Measurements from ENCODE around the gene SOD3. TPM values are rescaled to one million over a fixed set of nuclear protein-coding genes. Genes with fewer than 3 reads are reported as not detected.

SOD3 gene
- total and polyA plus RNA-seq, 10 of the 15 experiments (the other 5 are each of a cell fraction or from before 2014, with no cell fraction given), result not detected

DNA sequence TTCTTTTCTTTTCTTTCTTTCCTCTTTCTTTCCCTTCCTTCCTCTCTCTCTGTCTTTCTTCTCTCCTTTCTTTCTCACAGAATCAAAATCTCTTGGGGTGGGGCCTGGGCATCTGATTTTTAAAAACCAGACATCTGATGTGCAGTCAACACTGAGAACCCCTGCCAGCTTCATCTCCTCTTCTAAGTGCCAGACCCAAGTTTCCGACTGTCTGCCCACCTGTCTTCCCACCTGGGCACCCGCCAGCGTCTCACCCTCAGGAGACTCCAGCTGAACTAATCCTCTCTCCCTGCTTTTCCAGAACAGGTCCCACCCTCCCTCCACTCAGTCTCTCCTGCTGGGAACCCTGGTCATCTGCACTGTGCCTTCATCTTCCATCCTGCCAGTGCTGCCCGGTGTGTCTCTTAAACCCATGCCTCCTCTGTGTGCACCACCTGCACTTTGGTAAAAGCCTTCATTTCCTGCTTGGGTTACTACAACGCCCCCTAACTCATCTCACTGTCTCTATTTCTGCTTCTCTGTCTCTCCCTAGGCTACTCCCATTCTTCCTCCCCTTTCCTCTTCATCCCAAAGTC is 2.8 kb downstream of the SOD3 start:
- no peaks in the 10 kb centered on the region for H4K20me1 ChIP-seq (ENCODE audit: control insufficient read depth, insufficient read depth)
- no peaks in the 10 kb centered on the region for H3K36me3 ChIP-seq (ENCODE audit: control insufficient read depth in 2 of 2, insufficient read depth in 2 of 2, low read length in 1 of 2)
- no peak overlapping the region for H3K9ac ChIP-seq (ENCODE audit: control insufficient read depth, insufficient read depth, low read length)
- H3K4me1 ChIP-seq (ENCODE audit: control insufficient read depth, insufficient read depth, low read length), result no peaks in the 10 kb centered on the region
- WGBS (ENCODE audit: insufficient coverage, insufficient replicate concordance, low lambda C conversion rate, missing lambda C conversion rate), result 31% methylated on average over 5 of the region's 5 CpGs
- in situ Hi-C loops (cut with MboI) (no loop called here), intact Hi-C loops (cut with micrococcal nuclease; ENCODE audit: unreplicated experiment) (no loop called here)
- no peak overlapping the region for H3K4me2 ChIP-seq (ENCODE audit: control insufficient read depth, insufficient read depth)
- POLR2A ChIA-PET, result no interaction called here
- H3K27ac ChIP-seq (ENCODE audit: control insufficient read depth, insufficient read depth), result no peak overlapping the region
- H3K79me2 ChIP-seq (ENCODE audit: control insufficient read depth, insufficient read depth, low read length), result no peaks in the 10 kb centered on the region
- SMC1A ChIA-PET (ENCODE audit: uncharacterized antibody, unreplicated experiment), result no interaction called here
- DNase-seq (ENCODE audit: low read depth, low spot score) (no peak), FAIRE-seq (no peak), ATAC-seq (no peak)
- no TSS peak for BruUV-seq (replicated peaks)
- no peak overlapping the region for H3K4me3 ChIP-seq
- CTCF ChIA-PET, result no interaction called here
- H2AFZ ChIP-seq (ENCODE audit: control insufficient read depth, low read depth, low read length), result no peak overlapping the region
- no peak for TF ChIP-seq TBL1XR1 (IDR thresholded peaks at IDR 0.05; ENCODE audit: low read depth, low read length)
- no peak for TF ChIP-seq EP300 (IDR thresholded peaks at IDR 0.05; ENCODE audit: borderline replicate concordance in 1 of 2, control insufficient read depth in 1 of 2, low read depth in 2 of 2, low read length in 2 of 2)
- TF ChIP-seq YBX1 (IDR thresholded peaks at IDR 0.05), result no peak
- no peak for TF ChIP-seq ETV6 (conservative IDR thresholded peaks at IDR 0.05 in 1 of 2, IDR thresholded peaks at IDR 0.05 in 1 of 2; ENCODE audit: borderline replicate concordance in 1 of 2, low read depth in 1 of 2)
- TF ChIP-seq ZNF24 (IDR thresholded peaks at IDR 0.05), result no peak
- no peak for TF ChIP-seq HDAC2 (IDR thresholded peaks at IDR 0.05)
- TF ChIP-seq SPI1 (IDR thresholded peaks at IDR 0.05; ENCODE audit: borderline replicate concordance, insufficient read depth, low read depth, low read length), result no peak
- no peak for TF ChIP-seq STAT3 (IDR thresholded peaks at IDR 0.05; ENCODE audit: low read depth, low read length)
- RAD21 ChIA-PET (ENCODE audit: unreplicated experiment), result no interaction called here
- H3K27me3 ChIP-seq (replicated peaks in 1 of 2; ENCODE audit: control insufficient read depth in 2 of 2, insufficient read depth in 2 of 2, low read length in 1 of 2), result peaks cover 0 to 2% of the 10 kb centered on the region in 2 experiments; a peak in 1 of 4 replicates
- H3K9me3 ChIP-seq (replicated peaks; ENCODE audit: control insufficient read depth, insufficient read depth, low read length), result no peaks in the 10 kb centered on the region; the same call in 2 of the 3 replicates

DNA sequence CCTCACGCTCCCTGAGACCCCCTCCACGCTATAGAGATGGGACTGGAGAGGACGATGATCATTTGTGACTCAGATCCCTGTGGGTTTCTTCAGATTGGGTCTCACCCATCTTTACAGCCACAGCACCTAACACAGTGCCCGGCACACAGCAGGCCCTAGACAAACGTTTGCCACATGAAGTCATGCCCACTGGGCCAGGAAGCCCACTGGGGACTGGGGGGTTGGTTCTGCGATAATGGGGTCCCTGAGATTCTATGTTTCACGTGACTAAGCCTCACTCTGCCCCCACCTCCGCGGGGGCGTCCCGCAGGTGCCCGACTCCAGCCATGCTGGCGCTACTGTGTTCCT is 3.8 kb downstream of the SOD3 start:
- no peak for ATAC-seq
- SMC1A ChIA-PET (ENCODE audit: uncharacterized antibody, unreplicated experiment), result no interaction called here
- RAD21 ChIA-PET (ENCODE audit: unreplicated experiment), result no interaction called here
- WGBS (ENCODE audit: insufficient coverage, insufficient replicate concordance, low lambda C conversion rate, missing lambda C conversion rate), result 59% methylated on average over 13 of the region's 13 CpGs
- H3K4me3 ChIP-seq, result no peak overlapping the region
- no peaks in the 10 kb centered on the region for H3K79me2 ChIP-seq (ENCODE audit: control insufficient read depth, insufficient read depth, low read length)
- H3K9ac ChIP-seq (ENCODE audit: control insufficient read depth, insufficient read depth, low read length), result no peak overlapping the region
- POLR2A ChIA-PET, result no interaction called here
- no peaks in the 10 kb centered on the region for H3K4me1 ChIP-seq (ENCODE audit: control insufficient read depth, insufficient read depth, low read length)
- TF ChIP-seq TCF12 (IDR thresholded peaks at IDR 0.05; ENCODE audit: low read depth, low read length), result no peak
- TF ChIP-seq SIX5 (IDR thresholded peaks at IDR 0.05; ENCODE audit: low read depth, low read length, severe bottlenecking), result no peak
- no TSS peak for BruUV-seq (replicated peaks)
- H3K27me3 ChIP-seq (replicated peaks in 1 of 2; ENCODE audit: control insufficient read depth in 2 of 2, insufficient read depth in 2 of 2, low read length in 1 of 2), result peaks cover 0 to 2% of the 10 kb centered on the region in 2 experiments; a peak in 1 of 4 replicates
- intact Hi-C loops (cut with micrococcal nuclease; ENCODE audit: unreplicated experiment), result no loop called here
- CTCF ChIA-PET, result no interaction called here
- H2AFZ ChIP-seq (ENCODE audit: control insufficient read depth, low read depth, low read length), result no peak overlapping the region
- in situ Hi-C loops (cut with MboI), result no loop called here
- no peak for FAIRE-seq
- no peaks in the 10 kb centered on the region for H4K20me1 ChIP-seq (ENCODE audit: control insufficient read depth, insufficient read depth)
- DNase-seq (ENCODE audit: low read depth, low spot score), result no peak
- no peaks in the 10 kb centered on the region for H3K36me3 ChIP-seq (ENCODE audit: control insufficient read depth in 2 of 2, insufficient read depth in 2 of 2, low read length in 1 of 2)
- H3K4me2 ChIP-seq (ENCODE audit: control insufficient read depth, insufficient read depth), result no peak overlapping the region
- H3K9me3 ChIP-seq (replicated peaks; ENCODE audit: control insufficient read depth, insufficient read depth, low read length), result no peaks in the 10 kb centered on the region; the same call in 2 of the 3 replicates
- no peak overlapping the region for H3K27ac ChIP-seq (ENCODE audit: control insufficient read depth, insufficient read depth)

Data from GM12878 (cell line).